Activated CD8-positive, alpha-beta memory T cell treated with anti-CD3 and anti-CD28 coated beads, Interleukin-2, amount 10 ng/mL, durations not matched to agents 7 days and 5 days (primary cell): ENCODE data around the gene PHLDB2. TPM values are rescaled to one million over a fixed set of nuclear protein-coding genes. Genes with fewer than 3 reads are reported as not detected.

Experiments
- ATAC-seq: fragments of 150-1000 bp; cut with Tn5 transposase; one replicate; pipeline ENCODE4 v1.10.0; 2021; ENCODE audit warnings: moderate library complexity
- CTCF ChIA-PET: fragments of 350-600 bp; sonication (Branson Sonifier 250); formaldehyde crosslinking; loops from one replicate; lab custom pipeline; 2021; ENCODE audit warnings: antibody characterized with exemption; lab: Charles Lee
- DNase-seq: peaks from one replicate; pipeline ENCODE4 v3.0.0-alpha.2; 2020
- H3K27ac Mint-ChIP-seq: one replicate; pipeline ENCODE4 v1.8.0; 2021; ENCODE audit warnings: mild to moderate bottlenecking, mixed read lengths
- H3K27me3 Mint-ChIP-seq: one replicate; pipeline ENCODE4 v1.8.0; 2021; ENCODE audit warnings: mixed read lengths
- H3K36me3 Mint-ChIP-seq: one replicate; pipeline ENCODE4 v1.8.0; 2021; ENCODE audit warnings: mild to moderate bottlenecking, mixed read lengths
- H3K4me1 Mint-ChIP-seq: one replicate; pipeline ENCODE4 v1.8.0; 2021; ENCODE audit warnings: mixed read lengths
- H3K4me3 Mint-ChIP-seq: one replicate; pipeline ENCODE4 v1.8.0; 2021; ENCODE audit warnings: mild to moderate bottlenecking, moderate library complexity, mixed read lengths
- H3K9me3 Mint-ChIP-seq: one replicate; pipeline ENCODE4 v1.8.0; 2022; ENCODE audit warnings: low read depth, mixed read lengths
- total RNA-seq, 2 experiments: library from RNA; stranded (reverse); gene quantifications; one replicate each; pipeline ENCODE4 v1.2.3, GENCODE V29; 2021

PHLDB2 gene
- total RNA-seq, 2 experiments from 2014 or later = 4.4 to 4.8 TPM

- Mint-ChIP-seq H3K27me3 (no peaks in the 10 kb centered on the region), H3K9me3 (no peaks in the 10 kb centered on the region)
These were observed 45.5 kb downstream of the PHLDB2 start for GRCh38 chr3:111904376-111905241.

DNA sequence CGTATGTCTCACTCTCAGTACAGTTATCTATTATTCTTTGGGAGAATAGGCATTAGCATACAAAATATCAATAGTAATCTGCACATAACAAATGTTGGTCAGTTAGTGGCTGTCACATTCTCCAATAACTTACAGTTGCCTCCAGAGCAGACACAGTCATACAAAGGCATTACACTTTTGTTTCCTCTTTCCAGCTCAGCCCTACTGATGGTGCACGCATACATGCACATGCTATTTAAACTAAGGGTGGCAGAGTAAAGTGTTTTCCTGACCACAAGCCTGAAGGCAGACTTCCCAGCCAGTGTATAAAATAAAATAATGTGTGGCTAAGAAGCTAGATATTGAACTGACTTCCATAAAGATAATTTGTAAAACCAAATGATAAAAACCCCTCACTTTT is 47.6 kb downstream of the PHLDB2 start:
- H3K9me3 Mint-ChIP-seq = no peaks in the 10 kb centered on the region
- no peak overlapping the region for H3K4me3 Mint-ChIP-seq
- ATAC-seq = no peak
- H3K4me1 Mint-ChIP-seq = peaks cover 10% of the 10 kb centered on the region
- CTCF ChIA-PET = no interaction called here
- no peaks in the 10 kb centered on the region for H3K36me3 Mint-ChIP-seq
- no peaks in the 10 kb centered on the region for H3K27me3 Mint-ChIP-seq
- no peak for DNase-seq
- no peak overlapping the region for H3K27ac Mint-ChIP-seq

More at GRCh38 chr3:111904376-111905241, 45.5 kb downstream of the PHLDB2 start:
- DNase-seq (no peak), ATAC-seq (no peak)
- H3K4me1 Mint-ChIP-seq = peaks cover 15% of the 10 kb centered on the region
- no peak overlapping the region for H3K4me3 Mint-ChIP-seq
- H3K36me3 Mint-ChIP-seq = no peaks in the 10 kb centered on the region
- CTCF ChIA-PET = no interaction called here
- H3K27ac Mint-ChIP-seq = no peak overlapping the region

GRCh38 chr3:111907151-111907550 is 48.1 kb downstream of the PHLDB2 start:
- CTCF ChIA-PET = interaction anchor here (0.7 kb wide), 1 partner anchor 16 kb away, joined by 3 read pairs; no protein-coding TSS in a partner anchor

DNA sequence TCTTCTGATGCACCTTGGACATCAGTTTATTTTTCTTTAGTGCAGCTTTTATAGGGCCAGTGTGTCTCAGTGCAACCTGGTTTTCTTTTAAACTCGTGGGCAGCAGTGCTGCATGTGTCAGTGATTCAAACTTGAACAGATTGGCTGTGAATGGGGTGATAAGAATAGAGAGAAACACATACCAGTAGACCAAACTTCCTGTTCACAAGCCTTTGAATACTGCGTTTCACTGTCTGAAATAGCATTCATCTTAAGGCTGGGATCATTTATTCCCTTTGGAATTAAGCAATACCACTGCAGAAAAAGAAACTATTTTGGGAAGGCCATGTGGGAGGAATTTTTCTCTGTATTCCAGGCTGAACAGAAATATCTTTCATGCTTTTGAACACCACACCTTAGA is 51.7 kb downstream of the PHLDB2 start:
- DNase-seq (no peak), ATAC-seq (no peak)
- Mint-ChIP-seq H3K27me3 (no peaks in the 10 kb centered on the region), H3K36me3 (no peaks in the 10 kb centered on the region), H3K27ac (no peak overlapping the region), H3K9me3 (no peaks in the 10 kb centered on the region), H3K4me3 (no peak overlapping the region), H3K4me1 (peaks cover 4% of the 10 kb centered on the region)
- CTCF ChIA-PET = no interaction called here

More at GRCh38 chr3:111907151-111907550, 48.1 kb downstream of the PHLDB2 start:
- H3K27me3 Mint-ChIP-seq = no peaks in the 10 kb centered on the region
- no peaks in the 10 kb centered on the region for H3K36me3 Mint-ChIP-seq
- ATAC-seq = no peak
- H3K9me3 Mint-ChIP-seq = no peaks in the 10 kb centered on the region
- H3K27ac Mint-ChIP-seq = no peak overlapping the region
- DNase-seq = no peak
- H3K4me3 Mint-ChIP-seq = no peak overlapping the region
- peaks cover 10% of the 10 kb centered on the region for H3K4me1 Mint-ChIP-seq

DNA sequence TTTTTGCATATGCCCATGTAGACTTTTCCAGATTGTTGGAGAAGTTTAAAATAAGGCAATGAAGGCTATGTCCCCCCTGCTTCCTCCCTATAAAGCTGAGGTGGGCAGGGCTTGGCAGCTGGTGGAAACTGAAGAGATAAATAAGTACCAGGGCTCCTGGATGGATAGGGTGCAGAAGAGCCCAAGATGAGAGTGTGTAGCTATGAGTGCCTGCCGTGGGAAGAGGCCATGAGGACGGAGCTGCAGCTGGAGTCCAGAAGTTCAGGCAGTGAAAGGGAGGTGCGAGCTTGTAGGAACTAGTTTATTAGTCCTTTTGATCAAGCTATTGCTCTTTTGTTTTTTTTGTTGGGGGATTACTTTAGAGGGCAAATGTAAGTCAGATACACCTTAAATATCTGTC is 52.4 kb downstream of the PHLDB2 start:
- Mint-ChIP-seq H3K9me3 (no peaks in the 10 kb centered on the region), H3K27me3 (no peaks in the 10 kb centered on the region), H3K4me1 (peaks cover 4% of the 10 kb centered on the region), H3K4me3 (no peak overlapping the region), H3K27ac (no peak overlapping the region), H3K36me3 (no peaks in the 10 kb centered on the region)
- CTCF ChIA-PET = no interaction called here
- ATAC-seq = no peak
- DNase-seq = no peak

GRCh38 chr3:111913163-111913763 is 54.2 kb downstream of the PHLDB2 start:
- no peaks in the 10 kb centered on the region for H3K27me3 Mint-ChIP-seq
- H3K4me1 Mint-ChIP-seq = peaks cover 4% of the 10 kb centered on the region
- no peak overlapping the region for H3K27ac Mint-ChIP-seq
- no peaks in the 10 kb centered on the region for H3K36me3 Mint-ChIP-seq
- no peak overlapping the region for H3K4me3 Mint-ChIP-seq
- ATAC-seq (no peak), DNase-seq (no peak)
- no peaks in the 10 kb centered on the region for H3K9me3 Mint-ChIP-seq
- CTCF ChIA-PET = no interaction called here

GRCh38 chr3:111915905-111916304 is 56.8 kb downstream of the PHLDB2 start:
- no peaks in the 10 kb centered on the region for H3K27me3 Mint-ChIP-seq
- H3K4me1 Mint-ChIP-seq = peaks cover under 1% of the 10 kb centered on the region
- H3K9me3 Mint-ChIP-seq = no peaks in the 10 kb centered on the region
- no peak overlapping the region for H3K27ac Mint-ChIP-seq
- ATAC-seq (no peak), DNase-seq (no peak)
- CTCF ChIA-PET = no interaction called here
- peaks cover 2% of the 10 kb centered on the region for H3K36me3 Mint-ChIP-seq
- no peak overlapping the region for H3K4me3 Mint-ChIP-seq

- ATAC-seq = no peak
- Mint-ChIP-seq H3K27me3 (no peaks in the 10 kb centered on the region), H3K27ac (no peak overlapping the region), H3K4me3 (no peak overlapping the region), H3K4me1 (no peaks in the 10 kb centered on the region), H3K9me3 (no peaks in the 10 kb centered on the region), H3K36me3 (peaks cover 2% of the 10 kb centered on the region)
- no peak for DNase-seq
- CTCF ChIA-PET = no interaction called here
These were observed 58.2 kb downstream of the PHLDB2 start for GRCh38 chr3:111917300-111917699.

GRCh38 chr3:111919370-111920065 is 60.5 kb downstream of the PHLDB2 start:
- CTCF ChIA-PET = no interaction called here

DNA sequence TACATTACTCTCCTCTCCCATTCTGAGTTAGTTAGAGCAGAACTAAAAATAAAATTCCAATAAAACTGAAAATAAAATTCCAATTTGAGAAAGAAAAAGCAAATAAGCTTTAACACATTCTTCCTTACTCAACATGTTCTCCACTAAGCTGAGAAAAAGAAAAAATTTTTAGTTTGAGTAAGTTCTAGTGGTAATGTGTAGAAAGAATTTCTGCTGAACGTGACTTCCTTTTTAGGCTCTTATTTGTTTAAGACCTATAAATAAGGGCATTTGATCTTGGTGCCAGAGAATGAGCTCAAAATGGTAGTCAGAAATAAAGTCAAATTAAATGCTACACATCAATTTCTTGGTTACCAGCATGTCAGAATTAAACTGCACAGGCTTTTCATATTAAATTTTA is 62.1 kb downstream of the PHLDB2 start:
- H3K27me3 Mint-ChIP-seq = no peaks in the 10 kb centered on the region
- no peak for ATAC-seq
- H3K4me1 Mint-ChIP-seq = no peaks in the 10 kb centered on the region
- no peak overlapping the region for H3K4me3 Mint-ChIP-seq
- H3K9me3 Mint-ChIP-seq = no peaks in the 10 kb centered on the region
- H3K36me3 Mint-ChIP-seq = peaks cover 2% of the 10 kb centered on the region
- no peak overlapping the region for H3K27ac Mint-ChIP-seq
- DNase-seq = no peak
- CTCF ChIA-PET = interaction anchor here (0.6 kb wide), 1 partner anchor 139 kb away, joined by 5 read pairs; no protein-coding TSS in a partner anchor

More at GRCh38 chr3:111919370-111920065, 60.5 kb downstream of the PHLDB2 start:
- no peaks in the 10 kb centered on the region for H3K9me3 Mint-ChIP-seq
- peaks cover 2% of the 10 kb centered on the region for H3K36me3 Mint-ChIP-seq
- DNase-seq (no peak), ATAC-seq (no peak)
- no peaks in the 10 kb centered on the region for H3K27me3 Mint-ChIP-seq
- H3K4me3 Mint-ChIP-seq = no peak overlapping the region
- no peaks in the 10 kb centered on the region for H3K4me1 Mint-ChIP-seq
- H3K27ac Mint-ChIP-seq = no peak overlapping the region

GRCh38 chr3:111923095-111923771 is 64.2 kb downstream of the PHLDB2 start:
- Mint-ChIP-seq H3K9me3 (no peaks in the 10 kb centered on the region), H3K27ac (no peak overlapping the region), H3K36me3 (peaks cover 2% of the 10 kb centered on the region), H3K4me3 (no peak overlapping the region), H3K27me3 (no peaks in the 10 kb centered on the region), H3K4me1 (no peaks in the 10 kb centered on the region)
- CTCF ChIA-PET = interaction anchor here (1.1 kb wide), 2 partner anchors 8 to 90 kb away, joined by 3 read pairs; no protein-coding TSS in a partner anchor
- no peak for DNase-seq
- no peak for ATAC-seq

GRCh38 chr3:111923806-111924205 is 64.7 kb downstream of the PHLDB2 start:
- ATAC-seq (no peak), DNase-seq (no peak)
- Mint-ChIP-seq H3K4me3 (no peak overlapping the region), H3K27ac (no peak overlapping the region), H3K27me3 (no peaks in the 10 kb centered on the region), H3K9me3 (no peaks in the 10 kb centered on the region), H3K36me3 (peaks cover 2% of the 10 kb centered on the region), H3K4me1 (no peaks in the 10 kb centered on the region)
- CTCF ChIA-PET = interaction anchor here (1.1 kb wide), 1 partner anchor 9 kb away, joined by 3 read pairs; no protein-coding TSS in a partner anchor

- Mint-ChIP-seq H3K27me3 (no peaks in the 10 kb centered on the region), H3K4me3 (no peak overlapping the region), H3K27ac (no peak overlapping the region), H3K9me3 (no peaks in the 10 kb centered on the region), H3K4me1 (no peaks in the 10 kb centered on the region), H3K36me3 (peaks cover 2% of the 10 kb centered on the region)
- DNase-seq = no peak
- ATAC-seq = no peak
- CTCF ChIA-PET = no interaction called here
These were observed 65.2 kb downstream of the PHLDB2 start for GRCh38 chr3:111924283-111924682.
